Cardiac muscle cell (in vitro differentiated cells and primary cell): ENCODE results near the gene OR1B1. TPM values are rescaled to one million over a fixed set of nuclear protein-coding genes. Genes with fewer than 3 reads are reported as not detected.
"Not testable (repeated sequence)": the region's sequence is repeated elsewhere in the genome, so short reads cannot be mapped to it uniquely, and the experiment has no call there.

Experiments used
- DNase-seq, 2 donors: peaks; one replicate each; pipeline versions ENCODE4 v3.0.0 to v3.0.0-alpha.2; 2010 to 2017; ENCODE audit warnings: low read depth in 1 of 2, low spot score in 1 of 2
- H3K27ac ChIP-seq: fragments of 200-600 bp; sonication (generic); 2 replicates; pipeline ENCODE4 v1.5.1; 2016
- H3K27me3 ChIP-seq: fragments of 200-600 bp; sonication (generic); 2 replicates; pipeline ENCODE4 v1.6.0; 2016; ENCODE audit warnings: control low read depth
- H3K36me3 ChIP-seq: fragments of 200-600 bp; sonication (generic); 2 replicates; pipeline ENCODE4 v1.5.1; 2016; ENCODE audit warnings: control low read depth
- H3K4me1 ChIP-seq: fragments of 200-600 bp; sonication (generic); 2 replicates; pipeline ENCODE4 v1.8.1; 2017; ENCODE audit warnings: low read depth, mild to moderate bottlenecking, mixed run types
- H3K4me3 ChIP-seq: fragments of 200-600 bp; sonication (generic); 2 replicates; pipeline ENCODE4 v1.5.1; 2016; ENCODE audit warnings: mild to moderate bottlenecking
- H3K9me3 ChIP-seq: fragments of 200-600 bp; sonication (generic); 2 replicates; pipeline ENCODE4 v1.5.1; 2017; ENCODE audit warnings: low read depth, mild to moderate bottlenecking, control low read depth
- CTCF ChIP-seq: IDR thresholded peaks from 2 replicates; pipeline ENCODE4 v1.5.1; 2012; ENCODE audit warnings: low read depth, mild to moderate bottlenecking, low read length
- polyA plus RNA-seq: library from polyadenylated mRNA; unstranded; fragments of >200 nt; fragmentation: Nextera tagmentation; extraction: Ambion mirVana; gene quantifications from 2 replicates; pipeline ENCODE4 v1.2.1, GENCODE V29; 2016
- total RNA-seq: library from RNA; depleted of rRNA; stranded (reverse); fragments of >200 nt; gene quantifications from 2 replicates; pipeline ENCODE4 v1.2.3, GENCODE V29; 2016

OR1B1 gene
- total and polyA plus RNA-seq, 2 experiments from 2014 or later = not detected

- Histone ChIP-seq H3K27ac (no peak overlapping the region), H3K36me3 (no peaks in the 10 kb centered on the region), H3K4me1 (no peaks in the 10 kb centered on the region), H3K9me3 (no peaks in the 10 kb centered on the region), H3K4me3 (no peak overlapping the region), H3K27me3 (no peaks in the 10 kb centered on the region)
- TF ChIP-seq CTCF = no peak
- no peak for DNase-seq
Measured at GRCh38 chr9:122642226-122642625, 15.2 kb downstream of the OR1B1 start.

GRCh38 chr9:122619996-122620395, 37.4 kb downstream of the OR1B1 start:
- Histone ChIP-seq H3K27ac (no peak overlapping the region), H3K36me3 (no peaks in the 10 kb centered on the region), H3K4me1 (no peaks in the 10 kb centered on the region), H3K9me3 (peaks cover 3% of the 10 kb centered on the region), H3K27me3 (no peaks in the 10 kb centered on the region), H3K4me3 (no peak overlapping the region)
- TF ChIP-seq CTCF = no peak
- DNase-seq = no peak

- no peak for TF ChIP-seq CTCF
- DNase-seq = no peak
- no peak within 1 kb of the TSS for H3K27ac ChIP-seq
- H3K27me3 ChIP-seq = no peaks in the 10 kb centered on the region
- no peaks in the 10 kb centered on the region for H3K4me1 ChIP-seq
- no peaks in the 10 kb centered on the region for H3K9me3 ChIP-seq
- no peaks in the 10 kb centered on the region for H3K36me3 ChIP-seq
- no peak within 1 kb of the TSS for H3K4me3 ChIP-seq
Measured at GRCh38 chr9:122614362-122614761, 43.1 kb downstream of the OR1B1 start, which contains the start of gene OR1Q1. Gene OR1Q1, plus strand, starts transcription at chr9:122614738. Its CDS starts 0 bp downstream, at chr9:122614738.

- DNase-seq = no peak
- Histone ChIP-seq H3K9me3 (no peaks in the 10 kb centered on the region), H3K36me3 (no peaks in the 10 kb centered on the region), H3K27me3 (no peaks in the 10 kb centered on the region), H3K4me3 (no peak overlapping the region), H3K27ac (no peak overlapping the region), H3K4me1 (no peaks in the 10 kb centered on the region)
- TF ChIP-seq CTCF = no peak
Measured at GRCh38 chr9:122609804-122610203, 47.6 kb downstream of the OR1B1 start.

GRCh38 chr9:122606587-122606986, 50.8 kb downstream of the OR1B1 start:
- TF ChIP-seq CTCF = no peak
- no peaks in the 10 kb centered on the region for H3K9me3 ChIP-seq
- DNase-seq = no peak
- H3K4me1 ChIP-seq = no peaks in the 10 kb centered on the region
- no peak overlapping the region for H3K27ac ChIP-seq
- H3K36me3 ChIP-seq = no peaks in the 10 kb centered on the region
- no peak overlapping the region for H3K4me3 ChIP-seq
- no peaks in the 10 kb centered on the region for H3K27me3 ChIP-seq

GRCh38 chr9:122605691-122606090, 51.7 kb downstream of the OR1B1 start:
- no peaks in the 10 kb centered on the region for H3K27me3 ChIP-seq
- TF ChIP-seq CTCF = no peak
- no peak for DNase-seq
- no peaks in the 10 kb centered on the region for H3K4me1 ChIP-seq
- no peak overlapping the region for H3K27ac ChIP-seq
- H3K4me3 ChIP-seq = no peak overlapping the region
- no peaks in the 10 kb centered on the region for H3K36me3 ChIP-seq
- no peaks in the 10 kb centered on the region for H3K9me3 ChIP-seq

GRCh38 chr9:122583284-122583683, 74.1 kb downstream of the OR1B1 start, which contains the start of gene OR1L8:
Gene OR1L8, minus strand, starts transcription at chr9:122583384. Its CDS starts 14,907 bp downstream, at chr9:122568477.
- not testable (repeated sequence) for H3K27me3 ChIP-seq, H3K27ac ChIP-seq, H3K4me3 ChIP-seq, H3K4me1 ChIP-seq, H3K9me3 ChIP-seq, H3K36me3 ChIP-seq, DNase-seq
